GM12878 (cell line): ENCODE measurements around the gene ZNF805. TPM values are rescaled to one million over a fixed set of nuclear protein-coding genes. Genes with fewer than 3 reads are reported as not detected.

Experiments
- ATF3 ChIP-seq: IDR thresholded peaks from 2 replicates; pipeline ENCODE4 v1.6.1; 2011; ENCODE audit warnings: low read depth, mild to moderate bottlenecking, low read length, moderate library complexity, borderline replicate concordance; ENCODE audit errors: extremely low read depth
- BACH1 ChIP-seq: fragments of 450-650 bp; IDR thresholded peaks from 2 replicates; pipeline ENCODE4 v1.6.1; 2017; ENCODE audit warnings: mild to moderate bottlenecking, borderline replicate concordance
- CBX3 ChIP-seq: fragments of 200-600 bp; sonication (generic); IDR thresholded peaks from 2 replicates; pipeline ENCODE4 v1.6.1; 2016; ENCODE audit warnings: low read depth, borderline replicate concordance
- E2F4 ChIP-seq: IDR thresholded peaks from 2 replicates; pipeline ENCODE4 v1.6.1; 2012; ENCODE audit warnings: low read depth, low read length, improper control_type of control experiment
- IRF4 ChIP-seq: IDR thresholded peaks from 2 replicates; pipeline ENCODE4 v1.6.1; 2011; ENCODE audit warnings: low read depth, low read length
- KDM1A ChIP-seq: fragments of 200-600 bp; sonication (generic); IDR thresholded peaks from 2 replicates; pipeline ENCODE4 v1.6.1; 2016; ENCODE audit warnings: borderline replicate concordance
- MLLT1 ChIP-seq: fragments of 450-650 bp; IDR thresholded peaks from 2 replicates; pipeline ENCODE4 v1.6.1; 2016; ENCODE audit warnings: mild to moderate bottlenecking
- MTA2 ChIP-seq: fragments of 450-650 bp; IDR thresholded peaks from 2 replicates; pipeline ENCODE4 v1.6.1; 2016; ENCODE audit warnings: low read depth, mild to moderate bottlenecking, moderate library complexity
- RCOR1 ChIP-seq: conservative IDR thresholded peaks from 2 replicates; pipeline ENCODE4 v1.6.1; 2012; ENCODE audit warnings: low read depth, low read length, improper control_type of control experiment
- SREBF2 ChIP-seq: IDR thresholded peaks from 2 replicates; pipeline ENCODE4 v1.6.1; 2012; ENCODE audit warnings: mild to moderate bottlenecking, low read length
- polyA plus RNA-seq, 11 experiments: library from polyadenylated mRNA; depleted of rRNA in 4 of 11; unstranded in 6 of 11; stranded (reverse) in 5 of 11; fragments of >200 nt; fragmentation: Nextera tagmentation in 4 of 11; fragmentation: Illumina TruSeq in 1 of 11; extraction: Ambion mirVana in 4 of 11; extraction: Trizol in 1 of 11; gene quantifications; 1 replicate in 1 of 11; 2 replicates in 10 of 11; pipeline versions ENCODE4 v1.2.1 to v1.2.3, GENCODE V29; 2011 to 2016; ENCODE audit warnings: inconsistent platforms in 2 of 11, missing spikeins in 2 of 11, low read depth in 1 of 11
- total RNA-seq, 4 experiments: library from RNA; depleted of rRNA in 3 of 4; stranded (reverse); fragments of >200 nt in 3 of 4; fragmentation: Illumina TruSeq in 1 of 4; extraction: Trizol in 1 of 4; gene quantifications; 2 replicates each; pipeline versions ENCODE4 v1.2.1 to v1.2.3, GENCODE V29; 2013 to 2021
- TF ChIP-seq, protein P1 (sequence below): fragments of 450-650 bp; formaldehyde crosslinking; IDR thresholded peaks from 2 replicates; pipeline ENCODE4 v1.4.0; 2022; ENCODE audit warnings: mild to moderate bottlenecking, moderate library complexity
- TF ChIP-seq, protein P2 (sequence below): IDR thresholded peaks from 2 replicates; pipeline ENCODE4 v1.6.1; 2011; ENCODE audit warnings: low read depth, low read length, improper control_type of control experiment, borderline replicate concordance
- TF ChIP-seq, protein P3 (sequence below): fragments of 450-650 bp; formaldehyde crosslinking; IDR thresholded peaks from 2 replicates; pipeline ENCODE4 v1.5.0; 2022; ENCODE audit warnings: mild to moderate bottlenecking, missing genetic modification characterization
- TF ChIP-seq, protein P4 (sequence below): IDR thresholded peaks from 2 replicates; pipeline ENCODE4 v1.6.1; 2012; ENCODE audit warnings: low read length, inconsistent platforms

ZNF805 gene
- total and polyA plus RNA-seq, 10 of the 15 experiments (the other 5 are each of a cell fraction or from before 2014, with no cell fraction given) = 0.31 to 8.9 (median 2.3) TPM

GRCh38 chr19:57280165-57280961 is 39.9 kb downstream of the ZNF805 start, which contains the start of gene ZNF460 (continued):
- TF ChIP-seq BACH1 (no peak; the same call in 1 of the 2 replicates), KDM1A (no peak), CBX3 (no peak), RCOR1 (0 out of 2 replicates have a peak, but pooled peaks have one; percentile 1), IRF4 (no peak), MTA2 (0 out of 2 replicates have a peak, but pooled peaks have one; percentile 22), SREBF2 (0 out of 2 replicates have a peak, but pooled peaks have one; percentile 31), ATF3 (peak; percentile 65; the same call in 1 of the 2 replicates), E2F4 (no peak), MLLT1 (no peak)
- TF ChIP-seq, protein P1, sequence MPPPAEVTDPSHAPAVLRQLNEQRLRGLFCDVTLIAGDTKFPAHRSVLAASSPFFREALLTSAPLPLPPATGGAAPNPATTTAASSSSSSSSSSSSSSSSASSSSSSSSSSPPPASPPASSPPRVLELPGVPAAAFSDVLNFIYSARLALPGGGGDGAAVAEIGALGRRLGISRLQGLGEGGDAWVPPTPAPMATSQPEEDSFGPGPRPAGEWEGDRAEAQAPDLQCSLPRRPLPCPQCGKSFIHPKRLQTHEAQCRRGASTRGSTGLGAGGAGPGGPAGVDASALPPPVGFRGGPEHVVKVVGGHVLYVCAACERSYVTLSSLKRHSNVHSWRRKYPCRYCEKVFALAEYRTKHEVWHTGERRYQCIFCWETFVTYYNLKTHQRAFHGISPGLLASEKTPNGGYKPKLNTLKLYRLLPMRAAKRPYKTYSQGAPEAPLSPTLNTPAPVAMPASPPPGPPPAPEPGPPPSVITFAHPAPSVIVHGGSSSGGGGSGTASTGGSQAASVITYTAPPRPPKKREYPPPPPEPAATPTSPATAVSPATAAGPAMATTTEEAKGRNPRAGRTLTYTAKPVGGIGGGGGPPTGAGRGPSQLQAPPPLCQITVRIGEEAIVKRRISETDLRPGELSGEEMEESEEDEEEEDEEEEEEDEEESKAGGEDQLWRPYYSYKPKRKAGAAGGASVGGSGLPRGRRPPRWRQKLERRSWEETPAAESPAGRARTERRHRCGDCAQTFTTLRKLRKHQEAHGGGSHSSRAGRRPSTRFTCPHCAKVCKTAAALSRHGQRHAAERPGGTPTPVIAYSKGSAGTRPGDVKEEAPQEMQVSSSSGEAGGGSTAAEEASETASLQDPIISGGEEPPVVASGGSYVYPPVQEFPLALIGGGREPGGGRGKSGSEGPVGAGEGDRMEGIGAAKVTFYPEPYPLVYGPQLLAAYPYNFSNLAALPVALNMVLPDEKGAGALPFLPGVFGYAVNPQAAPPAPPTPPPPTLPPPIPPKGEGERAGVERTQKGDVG (CRISPR knock-in tag) = peak; percentile 50; the same call in 1 of the 2 replicates
- TF ChIP-seq, protein P2, sequence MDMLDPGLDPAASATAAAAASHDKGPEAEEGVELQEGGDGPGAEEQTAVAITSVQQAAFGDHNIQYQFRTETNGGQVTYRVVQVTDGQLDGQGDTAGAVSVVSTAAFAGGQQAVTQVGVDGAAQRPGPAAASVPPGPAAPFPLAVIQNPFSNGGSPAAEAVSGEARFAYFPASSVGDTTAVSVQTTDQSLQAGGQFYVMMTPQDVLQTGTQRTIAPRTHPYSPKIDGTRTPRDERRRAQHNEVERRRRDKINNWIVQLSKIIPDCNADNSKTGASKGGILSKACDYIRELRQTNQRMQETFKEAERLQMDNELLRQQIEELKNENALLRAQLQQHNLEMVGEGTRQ = no peak
- TF ChIP-seq, protein P3, sequence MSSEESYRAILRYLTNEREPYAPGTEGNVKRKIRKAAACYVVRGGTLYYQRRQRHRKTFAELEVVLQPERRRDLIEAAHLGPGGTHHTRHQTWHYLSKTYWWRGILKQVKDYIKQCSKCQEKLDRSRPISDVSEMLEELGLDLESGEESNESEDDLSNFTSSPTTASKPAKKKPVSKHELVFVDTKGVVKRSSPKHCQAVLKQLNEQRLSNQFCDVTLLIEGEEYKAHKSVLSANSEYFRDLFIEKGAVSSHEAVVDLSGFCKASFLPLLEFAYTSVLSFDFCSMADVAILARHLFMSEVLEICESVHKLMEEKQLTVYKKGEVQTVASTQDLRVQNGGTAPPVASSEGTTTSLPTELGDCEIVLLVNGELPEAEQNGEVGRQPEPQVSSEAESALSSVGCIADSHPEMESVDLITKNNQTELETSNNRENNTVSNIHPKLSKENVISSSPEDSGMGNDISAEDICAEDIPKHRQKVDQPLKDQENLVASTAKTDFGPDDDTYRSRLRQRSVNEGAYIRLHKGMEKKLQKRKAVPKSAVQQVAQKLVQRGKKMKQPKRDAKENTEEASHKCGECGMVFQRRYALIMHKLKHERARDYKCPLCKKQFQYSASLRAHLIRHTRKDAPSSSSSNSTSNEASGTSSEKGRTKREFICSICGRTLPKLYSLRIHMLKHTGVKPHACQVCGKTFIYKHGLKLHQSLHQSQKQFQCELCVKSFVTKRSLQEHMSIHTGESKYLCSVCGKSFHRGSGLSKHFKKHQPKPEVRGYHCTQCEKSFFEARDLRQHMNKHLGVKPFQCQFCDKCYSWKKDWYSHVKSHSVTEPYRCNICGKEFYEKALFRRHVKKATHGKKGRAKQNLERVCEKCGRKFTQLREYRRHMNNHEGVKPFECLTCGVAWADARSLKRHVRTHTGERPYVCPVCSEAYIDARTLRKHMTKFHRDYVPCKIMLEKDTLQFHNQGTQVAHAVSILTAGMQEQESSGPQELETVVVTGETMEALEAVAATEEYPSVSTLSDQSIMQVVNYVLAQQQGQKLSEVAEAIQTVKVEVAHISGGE (CRISPR knock-in tag) = no peak; the same call in 1 of the 2 replicates
- TF ChIP-seq, protein P4, sequence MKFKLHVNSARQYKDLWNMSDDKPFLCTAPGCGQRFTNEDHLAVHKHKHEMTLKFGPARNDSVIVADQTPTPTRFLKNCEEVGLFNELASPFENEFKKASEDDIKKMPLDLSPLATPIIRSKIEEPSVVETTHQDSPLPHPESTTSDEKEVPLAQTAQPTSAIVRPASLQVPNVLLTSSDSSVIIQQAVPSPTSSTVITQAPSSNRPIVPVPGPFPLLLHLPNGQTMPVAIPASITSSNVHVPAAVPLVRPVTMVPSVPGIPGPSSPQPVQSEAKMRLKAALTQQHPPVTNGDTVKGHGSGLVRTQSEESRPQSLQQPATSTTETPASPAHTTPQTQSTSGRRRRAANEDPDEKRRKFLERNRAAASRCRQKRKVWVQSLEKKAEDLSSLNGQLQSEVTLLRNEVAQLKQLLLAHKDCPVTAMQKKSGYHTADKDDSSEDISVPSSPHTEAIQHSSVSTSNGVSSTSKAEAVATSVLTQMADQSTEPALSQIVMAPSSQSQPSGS = no peak; the same call in none of the 2 replicates
